OCI-LY1 (cell line): Measurements from ENCODE around the gene ZBTB20.

Experiments used
- H2AFZ ChIP-seq: fragments of 200-600 bp; sonication (generic), shearing (Covaris generic); 2 replicates; pipeline ENCODE4 v1.6.0; 2014; ENCODE audit warnings: antibody characterized with exemption, mild to moderate bottlenecking, low read length
- H3F3A ChIP-seq: fragments of 200-600 bp; sonication (generic), shearing (Covaris generic); 2 replicates; pipeline ENCODE4 v1.6.0; 2014; ENCODE audit warnings: mild to moderate bottlenecking, antibody characterized with exemption, low read length, moderate library complexity; ENCODE audit not compliant: insufficient read depth
- H3K27ac ChIP-seq: fragments of 200-600 bp; sonication (generic); 2 replicates; pipeline ENCODE4 v1.5.1; 2014; ENCODE audit warnings: low read length, mixed run types, mild to moderate bottlenecking, low read depth; ENCODE audit not compliant: poor library complexity, severe bottlenecking
- H3K27me3 ChIP-seq: fragments of 200-600 bp; sonication (generic); 2 replicates; pipeline ENCODE4 v1.6.0; 2014; ENCODE audit warnings: antibody characterized with exemption, mild to moderate bottlenecking, low read length, moderate library complexity; ENCODE audit not compliant: insufficient read depth
- H3K36me3 ChIP-seq: fragments of 200-600 bp; sonication (generic); 2 replicates; pipeline ENCODE4 v1.6.1; 2014; ENCODE audit warnings: mild to moderate bottlenecking, antibody characterized with exemption, low read length, moderate library complexity, mixed read lengths; ENCODE audit not compliant: insufficient read depth
- H3K4me1 ChIP-seq: fragments of 200-600 bp; sonication (generic); 2 replicates; pipeline ENCODE4 v1.5.1; 2014; ENCODE audit warnings: mild to moderate bottlenecking, low read length, moderate library complexity; ENCODE audit not compliant: insufficient read depth, severe bottlenecking
- H3K4me2 ChIP-seq: fragments of 200-600 bp; sonication (generic), shearing (Covaris generic); 2 replicates; pipeline ENCODE4 v1.6.1; 2014; ENCODE audit warnings: low read length
- H3K4me3 ChIP-seq: fragments of 200-600 bp; sonication (generic); 2 replicates; pipeline ENCODE4 v1.5.1; 2014; ENCODE audit warnings: low read length, low read depth, mild to moderate bottlenecking, mixed read lengths; ENCODE audit not compliant: poor library complexity, severe bottlenecking
- H3K79me2 ChIP-seq: fragments of 200-600 bp; shearing (Covaris generic); 2 replicates; pipeline ENCODE4 v1.6.1; 2016; ENCODE audit warnings: mixed run types, low read length, mixed read lengths; ENCODE audit not compliant: insufficient read depth
- H3K9ac ChIP-seq: fragments of 200-600 bp; sonication (generic), shearing (Covaris generic); 2 replicates; pipeline ENCODE4 v1.6.1; 2014; ENCODE audit warnings: mild to moderate bottlenecking, low read length, mixed read lengths
- H3K9me2 ChIP-seq: fragments of 200-600 bp; sonication (generic), shearing (Covaris generic); 2 replicates; pipeline ENCODE4 v1.6.1; 2014; ENCODE audit warnings: low read depth, mild to moderate bottlenecking, low read length, mixed read lengths
- H3K9me3 ChIP-seq: fragments of 200-600 bp; shearing (Covaris generic); 2 replicates; pipeline ENCODE4 v1.6.1; 2014; ENCODE audit warnings: low read length, mixed read lengths
- H4K20me1 ChIP-seq: fragments of 200-600 bp; sonication (generic), shearing (Covaris generic); 2 replicates; pipeline ENCODE4 v1.6.0; 2016; ENCODE audit warnings: mild to moderate bottlenecking, low read length; ENCODE audit not compliant: insufficient read depth
- CTCF ChIP-seq: fragments of 200-600 bp; sonication (generic), shearing (Covaris generic); IDR thresholded peaks from 2 replicates; pipeline ENCODE4 v1.5.1; 2017; ENCODE audit warnings: mild to moderate bottlenecking, antibody characterized with exemption, low read length, moderate library complexity, mixed read lengths
- EZH2 ChIP-seq: fragments of 200-600 bp; sonication (generic), shearing (Covaris generic); IDR thresholded peaks from 2 replicates; pipeline ENCODE4 v1.8.0; 2017; ENCODE audit warnings: borderline replicate concordance, mixed run types, mild to moderate bottlenecking, antibody characterized with exemption, low read length, moderate library complexity, mixed read lengths

Gene ZBTB20

GRCh38 chr3:114900908-114901307, 246.2 kb downstream of the ZBTB20 start:
- Histone ChIP-seq H3K9ac (no peak overlapping the region), H3F3A (no peaks in the 10 kb centered on the region), H3K4me3 (no peak overlapping the region), H3K79me2 (no peaks in the 10 kb centered on the region), H3K9me3 (no peaks in the 10 kb centered on the region), H3K36me3 (no peaks in the 10 kb centered on the region), H3K4me1 (no peaks in the 10 kb centered on the region), H4K20me1 (no peaks in the 10 kb centered on the region), H3K27ac (no peak overlapping the region), H3K4me2 (no peak overlapping the region), H2AFZ (no peak overlapping the region), H3K9me2 (no peaks in the 10 kb centered on the region), H3K27me3 (no peaks in the 10 kb centered on the region)
- TF ChIP-seq EZH2 (no peak), CTCF (no peak)

GRCh38 chr3:114899186-114899931, 247.7 kb downstream of the ZBTB20 start:
- TF ChIP-seq EZH2 (no peak), CTCF (no peak)

GRCh38 chr3:114896978-114897377, 250.1 kb downstream of the ZBTB20 start:
- no peaks in the 10 kb centered on the region for H3K4me1 ChIP-seq
- H3K36me3 ChIP-seq = no peaks in the 10 kb centered on the region
- no peak overlapping the region for H3K9ac ChIP-seq
- H3K27ac ChIP-seq = no peak overlapping the region
- H4K20me1 ChIP-seq = no peaks in the 10 kb centered on the region
- H3F3A ChIP-seq = no peaks in the 10 kb centered on the region
- TF ChIP-seq CTCF = no peak
- no peak for TF ChIP-seq EZH2
- no peaks in the 10 kb centered on the region for H3K79me2 ChIP-seq
- H3K9me3 ChIP-seq = no peaks in the 10 kb centered on the region
- no peak overlapping the region for H3K4me2 ChIP-seq
- H2AFZ ChIP-seq = no peak overlapping the region
- no peak overlapping the region for H3K4me3 ChIP-seq
- no peaks in the 10 kb centered on the region for H3K9me2 ChIP-seq
- no peaks in the 10 kb centered on the region for H3K27me3 ChIP-seq

More at GRCh38 chr3:114899186-114899931, 247.7 kb downstream of the ZBTB20 start:
- no peaks in the 10 kb centered on the region for H3K79me2 ChIP-seq
- no peak overlapping the region for H3K4me3 ChIP-seq
- no peaks in the 10 kb centered on the region for H3K9me3 ChIP-seq
- H2AFZ ChIP-seq = no peak overlapping the region
- no peaks in the 10 kb centered on the region for H4K20me1 ChIP-seq
- no peak overlapping the region for H3K4me2 ChIP-seq
- H3K27ac ChIP-seq = no peak overlapping the region
- H3K9ac ChIP-seq = no peak overlapping the region
- no peaks in the 10 kb centered on the region for H3F3A ChIP-seq
- H3K4me1 ChIP-seq = no peaks in the 10 kb centered on the region
- H3K27me3 ChIP-seq = no peaks in the 10 kb centered on the region
- H3K36me3 ChIP-seq = no peaks in the 10 kb centered on the region
- no peaks in the 10 kb centered on the region for H3K9me2 ChIP-seq
